GM13977 (cell line): Measurements from ENCODE around the gene KCNK10.

Experiments
- DNase-seq: peaks from one replicate; pipeline ENCODE4 v3.0.0; 2012; ENCODE audit warnings: low spot score
- CTCF ChIP-seq: IDR thresholded peaks from 2 replicates; pipeline ENCODE4 v1.5.1; 2012; ENCODE audit warnings: mild to moderate bottlenecking, control low read depth; ENCODE audit not compliant: insufficient read depth; ENCODE audit errors: extremely low read depth, missing control alignments
- in situ Hi-C: fragments of 300-500 bp; cut with MboI; formaldehyde crosslinking; loops from one replicate; pipeline ENCODE4 v1.12.0; 2022; ENCODE audit warnings: low sequenced_read_pairs, low pct_unique_long_range_greater_than_20kb, mixed read lengths, inconsistent platforms; ENCODE audit not compliant: unreplicated experiment

The KCNK10 gene

DNA sequence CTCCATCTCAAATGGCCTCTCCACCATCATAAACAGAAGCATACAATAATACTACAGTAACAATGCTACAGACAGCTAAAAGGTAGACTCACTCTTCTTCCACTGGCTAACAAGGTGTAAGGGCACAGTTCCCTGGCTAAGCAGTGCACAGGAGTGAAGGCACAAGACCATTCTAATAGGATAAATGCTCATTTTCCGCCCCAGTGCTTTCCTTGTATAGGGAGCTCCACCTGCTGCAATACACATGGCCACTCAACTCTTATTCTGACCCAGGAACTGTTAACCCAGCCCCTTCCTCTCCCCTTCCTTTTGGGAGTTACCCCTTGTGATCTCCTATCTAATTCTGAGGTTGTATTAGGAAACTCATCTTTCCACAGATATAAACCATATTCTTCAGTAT, 124.6 kb downstream of the KCNK10 start:
- TF ChIP-seq CTCF, result no peak
- in situ Hi-C loops, result no loop called here
- no peak for DNase-seq

- in situ Hi-C loops, result no loop called here
- TF ChIP-seq CTCF, result no peak
- no peak for DNase-seq
Measured at GRCh38 chr14:88196925-88197324, 126.1 kb downstream of the KCNK10 start.

- in situ Hi-C loops, result no loop called here
- TF ChIP-seq CTCF, result no peak
- no peak for DNase-seq
Measured at GRCh38 chr14:88196116-88196890, 126.8 kb downstream of the KCNK10 start.

GRCh38 chr14:88195676-88196075, 127.4 kb downstream of the KCNK10 start:
- in situ Hi-C loops, result no loop called here
- no peak for TF ChIP-seq CTCF
- DNase-seq, result no peak

DNA sequence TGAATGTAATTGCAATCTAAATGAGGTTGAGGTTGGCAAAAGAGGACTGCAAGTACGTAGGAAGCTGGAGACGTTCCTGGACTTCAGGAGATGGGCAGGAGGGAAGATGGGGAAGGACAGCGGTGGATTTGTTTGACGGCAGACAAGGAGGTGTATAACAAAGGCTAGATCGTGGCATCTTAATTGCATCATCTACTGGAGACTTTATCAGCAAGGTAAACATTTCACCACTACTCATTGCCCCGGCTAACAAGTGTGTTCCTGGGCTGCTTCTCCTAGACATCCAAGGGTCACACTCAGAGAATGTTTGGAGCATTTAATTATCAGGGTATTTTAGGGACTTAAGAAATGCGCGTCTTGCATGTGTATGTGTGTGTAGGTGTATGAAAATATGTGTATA, 128.5 kb downstream of the KCNK10 start:
- DNase-seq, result no peak
- in situ Hi-C loops, result no loop called here
- no peak for TF ChIP-seq CTCF

DNA sequence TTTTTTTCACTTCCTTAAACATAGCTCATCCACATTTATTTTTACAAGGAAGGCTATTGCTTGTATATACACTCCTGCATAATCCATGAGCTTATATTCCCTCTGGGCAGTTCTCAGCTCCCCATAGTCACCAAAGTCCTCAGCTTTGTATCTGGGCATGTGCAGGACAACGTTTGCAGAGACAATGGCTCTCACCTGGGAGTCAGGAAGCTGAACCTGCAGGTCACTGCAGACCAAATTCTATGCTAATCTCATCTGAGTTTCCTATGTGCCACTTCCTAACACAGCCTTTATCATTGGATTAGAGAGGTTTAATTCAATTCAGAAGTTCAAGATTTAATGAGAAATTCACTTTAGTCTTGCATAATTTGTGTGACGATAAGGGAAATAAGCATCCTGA, 131.5 kb downstream of the KCNK10 start:
- in situ Hi-C loops, result no loop called here

More for the DNA sequence above, 131.5 kb downstream of the KCNK10 start:
- TF ChIP-seq CTCF, result no peak
- no peak for DNase-seq
